OCI-LY3 (cell line): Measurements from ENCODE around the gene FSTL5.

Experiments
- H2AFZ ChIP-seq: fragments of 200-600, 300-600 bp; shearing (Covaris generic); 2 replicates; pipeline ENCODE4 v1.6.0; 2014; ENCODE audit warnings: antibody characterized with exemption, low read depth, low read length
- H3K27ac ChIP-seq: fragments of 200-600, 300-600 bp; sonication (generic); 2 replicates; pipeline ENCODE4 v1.5.1; 2014; ENCODE audit warnings: mild to moderate bottlenecking, low read length, moderate library complexity, mixed read lengths
- H3K27me3 ChIP-seq: fragments of 200-600, 300-600 bp; sonication (generic); 2 replicates; pipeline ENCODE4 v1.6.1; 2014; ENCODE audit warnings: low read depth, low read length, mixed read lengths
- H3K36me3 ChIP-seq: fragments of 200-600, 300-600 bp; sonication (generic); replicated peaks from 2 replicates; pipeline ENCODE3; 2014; ENCODE audit warnings: low read depth, low read length, mixed read lengths
- H3K4me1 ChIP-seq: fragments of 300-600, 200-600 bp; sonication (generic); 2 replicates; pipeline ENCODE4 v1.6.1; 2014; ENCODE audit warnings: low read length, mixed read lengths
- H3K4me2 ChIP-seq: fragments of 200-600, 300-600 bp; sonication (generic); 2 replicates; pipeline ENCODE4 v1.6.1; 2014; ENCODE audit warnings: low read length, mixed read lengths
- H3K4me3 ChIP-seq: fragments of 300-600, 200-600 bp; sonication (generic); 2 replicates; pipeline ENCODE4 v1.5.1; 2014; ENCODE audit warnings: antibody characterized with exemption, mild to moderate bottlenecking, low read length, moderate library complexity
- H3K79me2 ChIP-seq: fragments of 300-600, 200-600 bp; shearing (Covaris generic); 2 replicates; pipeline ENCODE4 v1.6.1; 2014; ENCODE audit warnings: mild to moderate bottlenecking, low read length, mixed read lengths
- H3K9ac ChIP-seq: fragments of 300-600, 200-600 bp; shearing (Covaris generic); 2 replicates; pipeline ENCODE4 v1.6.0; 2014; ENCODE audit warnings: mild to moderate bottlenecking, low read length, moderate library complexity
- H3K9me3 ChIP-seq: fragments of 200-600, 300-600 bp; shearing (Covaris generic); 2 replicates; pipeline ENCODE4 v1.6.1; 2014; ENCODE audit warnings: low read length, mixed read lengths; ENCODE audit not compliant: insufficient read depth
- H4K20me1 ChIP-seq: fragments of 200-600, 300-600 bp; sonication (generic); 2 replicates; pipeline ENCODE4 v1.6.1; 2016; ENCODE audit warnings: low read length, mixed read lengths; ENCODE audit not compliant: insufficient read depth
- CTCF ChIP-seq: fragments of 200-600, 300-600 bp; sonication (generic); IDR thresholded peaks from 2 replicates; pipeline ENCODE4 v1.5.1; 2014; ENCODE audit warnings: antibody characterized with exemption, low read length, low read depth
- EZH2phosphoT487 ChIP-seq: fragments of 200-600 bp; shearing (Covaris generic); IDR thresholded peaks from 2 replicates; pipeline ENCODE4 v1.6.1; 2018; ENCODE audit warnings: antibody characterized with exemption, mixed run types, low read depth

The FSTL5 gene

GRCh38 chr4:161696944-161697343 lies 466.9 kb downstream of the FSTL5 start:
- Histone ChIP-seq H3K79me2 (no peaks in the 10 kb centered on the region), H3K9me3 (no peaks in the 10 kb centered on the region)

GRCh38 chr4:161680146-161680545 lies 483.7 kb downstream of the FSTL5 start:
- no peak overlapping the region for H3K27ac ChIP-seq
- H3K4me2 ChIP-seq, result no peak overlapping the region
- H3K27me3 ChIP-seq, result no peaks in the 10 kb centered on the region
- H4K20me1 ChIP-seq, result no peaks in the 10 kb centered on the region
- no peak overlapping the region for H2AFZ ChIP-seq
- no peak overlapping the region for H3K9ac ChIP-seq
- H3K4me3 ChIP-seq, result no peak overlapping the region
- TF ChIP-seq EZH2phosphoT487 (no peak), CTCF (no peak)
- no peaks in the 10 kb centered on the region for H3K36me3 ChIP-seq
- no peaks in the 10 kb centered on the region for H3K79me2 ChIP-seq
- H3K9me3 ChIP-seq, result no peaks in the 10 kb centered on the region
- H3K4me1 ChIP-seq, result no peaks in the 10 kb centered on the region

More at GRCh38 chr4:161696944-161697343, 466.9 kb downstream of the FSTL5 start:
- Histone ChIP-seq H3K36me3 (no peaks in the 10 kb centered on the region), H3K27me3 (no peaks in the 10 kb centered on the region), H4K20me1 (no peaks in the 10 kb centered on the region), H3K4me1 (no peaks in the 10 kb centered on the region), H2AFZ (no peak overlapping the region), H3K4me3 (no peak overlapping the region), H3K27ac (no peak overlapping the region), H3K9ac (no peak overlapping the region), H3K4me2 (no peak overlapping the region)
- TF ChIP-seq CTCF (no peak), EZH2phosphoT487 (no peak)

GRCh38 chr4:161664740-161665139 lies 499.1 kb downstream of the FSTL5 start:
- Histone ChIP-seq H3K27me3 (no peaks in the 10 kb centered on the region), H3K36me3 (peaks cover 13% of the 10 kb centered on the region), H3K4me3 (peak overlapping the region; percentile 71), H4K20me1 (no peaks in the 10 kb centered on the region), H3K9me3 (no peaks in the 10 kb centered on the region), H3K9ac (peak overlapping the region; percentile 43), H3K79me2 (peaks cover 45% of the 10 kb centered on the region), H3K4me1 (0 out of 2 replicates have a peak, but pooled peaks cover 3% of the 10 kb centered on the region), H3K4me2 (peak overlapping the region; percentile 44), H2AFZ (0 out of 2 replicates have a peak overlapping the region, but pooled peaks have one; percentile 25), H3K27ac (peak overlapping the region; percentile 36; the same call in 1 of the 2 replicates)
- TF ChIP-seq EZH2phosphoT487 (no peak), CTCF (no peak)

- TF ChIP-seq CTCF (no peak), EZH2phosphoT487 (no peak)
- H3K9ac ChIP-seq, result peak overlapping the region; percentile 43; the same call in 1 of the 2 replicates
- H3K27me3 ChIP-seq, result no peaks in the 10 kb centered on the region
- no peaks in the 10 kb centered on the region for H3K9me3 ChIP-seq
- peak overlapping the region; percentile 71 for H3K4me3 ChIP-seq
- 0 out of 2 replicates have a peak, but pooled peaks cover 3% of the 10 kb centered on the region for H3K4me1 ChIP-seq
- no peaks in the 10 kb centered on the region for H4K20me1 ChIP-seq
- peaks cover 46% of the 10 kb centered on the region for H3K79me2 ChIP-seq
- H3K36me3 ChIP-seq, result peaks cover 13% of the 10 kb centered on the region
- H2AFZ ChIP-seq, result no peak overlapping the region
- no peak overlapping the region for H3K27ac ChIP-seq
- peak overlapping the region; percentile 44 for H3K4me2 ChIP-seq
Observed at GRCh38 chr4:161663844-161664243, 500.0 kb downstream of the FSTL5 start.
